HepG2 (cell line): ENCODE results near the gene ZNF146. TPM values are rescaled to one million over a fixed set of nuclear protein-coding genes. Genes with fewer than 3 reads are reported as not detected.

Experiments used
- ATM ChIP-seq: fragments of 450-650 bp; IDR thresholded peaks from 2 replicates; pipeline ENCODE4 v1.7.1; 2017; ENCODE audit warnings: mild to moderate bottlenecking, borderline replicate concordance
- CBX1 ChIP-seq: IDR thresholded peaks from one replicate; pipeline ENCODE4 v1.6.1; 2016; ENCODE audit warnings: antibody characterized with exemption, low read depth
- FOXP1 ChIP-seq, 2 experiments: fragments of 450-650 bp in 1 of 2; IDR thresholded peaks; 2 replicates each; pipeline ENCODE4 v1.6.1; 2017 to 2018; ENCODE audit warnings: antibody characterized with exemption in 1 of 2
- SOX6 ChIP-seq, 2 experiments: fragments of 450-650 bp in 1 of 2; sonication (generic) in 1 of 2; formaldehyde crosslinking in 1 of 2; IDR thresholded peaks; 2 replicates each; pipeline versions ENCODE4 v1.4.0 to v1.6.1; 2017 to 2020; ENCODE audit warnings: antibody characterized with exemption in 1 of 2, mild to moderate bottlenecking in 1 of 2, missing genetic modification reagents in 1 of 2
- ZNF33B ChIP-seq: sonication (generic); formaldehyde crosslinking; IDR thresholded peaks from 2 replicates; pipeline ENCODE4 v1.5.1; 2020; ENCODE audit warnings: mild to moderate bottlenecking, missing genetic modification reagents
- ZNF629 ChIP-seq: sonication (generic); formaldehyde crosslinking; conservative IDR thresholded peaks from 2 replicates; pipeline ENCODE4 v1.5.0; 2020; ENCODE audit warnings: missing genetic modification reagents
- polyA plus RNA-seq, 8 experiments: library from polyadenylated mRNA; depleted of rRNA in 3 of 8; stranded (reverse) in 7 of 8; unstranded in 1 of 8; fragments of >200 nt; fragmentation: Illumina TruSeq in 4 of 8; extraction: Trizol in 4 of 8; gene quantifications; 2 replicates each; pipeline versions ENCODE4 v1.2.1 to v1.2.3, GENCODE V29; 2011 to 2016; ENCODE audit warnings: low read depth in 4 of 8, missing spikeins in 1 of 8, mixed read lengths in 1 of 8; ENCODE audit not compliant: insufficient read depth in 1 of 8
- total RNA-seq, 5 experiments: library from RNA; depleted of rRNA; stranded (reverse); fragments of >200 nt; fragmentation: Illumina TruSeq; extraction: Trizol; gene quantifications; 2 replicates each; pipeline ENCODE4 v1.2.3, GENCODE V29; 2016; ENCODE audit warnings: low read depth in 1 of 5
- TF ChIP-seq, protein P1 (sequence below): sonication (generic); formaldehyde crosslinking; IDR thresholded peaks from 2 replicates; pipeline ENCODE4 v1.4.0; 2020; ENCODE audit warnings: missing genetic modification reagents
- TF ChIP-seq, protein P2 (sequence below): sonication (generic); formaldehyde crosslinking; IDR thresholded peaks from 2 replicates; pipeline ENCODE4 v1.4.0; 2020; ENCODE audit warnings: missing genetic modification reagents
- TF ChIP-seq, protein P3 (sequence below): sonication (generic); formaldehyde crosslinking; IDR thresholded peaks from 2 replicates; pipeline ENCODE4 v1.5.1; 2020; ENCODE audit warnings: missing genetic modification reagents, mild to moderate bottlenecking, borderline replicate concordance
- TF ChIP-seq, protein P4 (sequence below): sonication (generic); formaldehyde crosslinking; IDR thresholded peaks from 2 replicates; pipeline ENCODE4 v1.5.0; 2020; ENCODE audit warnings: missing genetic modification reagents
- TF ChIP-seq, protein P5 (sequence below): sonication (generic); formaldehyde crosslinking; IDR thresholded peaks from 2 replicates; pipeline ENCODE4 v1.5.1; 2020; ENCODE audit warnings: missing genetic modification reagents, mild to moderate bottlenecking, borderline replicate concordance
- TF ChIP-seq, protein P6 (sequence below): sonication (generic); formaldehyde crosslinking; IDR thresholded peaks from 2 replicates; pipeline ENCODE4 v1.4.0; 2020; ENCODE audit warnings: missing genetic modification reagents
- TF ChIP-seq, protein P7 (sequence below): IDR thresholded peaks from 2 replicates; pipeline ENCODE4 v1.6.1; 2018; ENCODE audit warnings: missing genetic modification reagents, mild to moderate bottlenecking, missing compliant biosample characterization

ZNF146 gene
- total and polyA plus RNA-seq, 2 of the 13 experiments (the other 11 are each of a cell fraction or from before 2014, with no cell fraction given) = 28.4 to 52.7 TPM

DNA sequence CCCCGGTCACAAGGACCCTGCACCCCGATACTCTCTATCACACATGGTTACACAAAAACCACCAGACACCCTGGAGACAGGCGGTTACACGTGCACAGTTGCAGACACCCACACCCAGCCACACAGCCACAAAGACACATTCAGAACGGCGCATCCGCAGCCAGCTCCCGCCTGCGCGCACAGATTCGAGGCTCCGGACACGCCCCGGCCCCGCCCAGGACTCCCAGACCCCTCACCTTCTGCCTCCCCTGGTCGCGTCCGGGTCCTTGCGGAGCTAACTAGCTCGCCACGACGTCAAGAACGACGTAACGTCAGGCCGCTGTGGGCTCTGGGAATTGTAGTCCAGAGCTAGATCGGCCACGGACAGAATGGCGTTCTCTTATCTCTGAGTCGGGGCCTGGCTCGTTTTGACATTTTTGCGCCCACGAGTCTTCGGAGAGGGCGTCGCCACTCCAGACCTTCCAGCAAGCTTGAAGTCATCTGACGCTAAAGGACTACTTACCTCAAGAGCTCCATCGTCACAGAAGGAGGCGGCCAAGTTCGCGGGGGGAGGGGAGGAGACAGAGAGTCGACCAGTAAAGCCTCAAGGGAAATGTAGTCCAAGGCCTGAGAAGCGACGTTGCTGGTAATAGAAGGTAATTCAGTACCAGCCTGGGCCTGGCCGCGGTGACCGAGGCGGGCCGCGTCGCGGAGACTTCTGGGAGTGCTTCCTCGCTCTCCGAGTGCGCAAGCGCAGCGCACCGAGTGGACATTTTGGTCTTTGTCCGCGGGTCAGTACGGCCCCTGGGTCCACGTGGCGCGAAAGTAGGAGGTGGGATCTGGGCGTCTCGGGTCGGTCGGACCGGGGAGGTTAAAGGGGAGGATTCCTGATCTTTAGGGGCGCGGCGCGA is at the start of gene ZNF146, which contains the start of gene ZNF565 (continued):
- TF ChIP-seq, protein P1, sequence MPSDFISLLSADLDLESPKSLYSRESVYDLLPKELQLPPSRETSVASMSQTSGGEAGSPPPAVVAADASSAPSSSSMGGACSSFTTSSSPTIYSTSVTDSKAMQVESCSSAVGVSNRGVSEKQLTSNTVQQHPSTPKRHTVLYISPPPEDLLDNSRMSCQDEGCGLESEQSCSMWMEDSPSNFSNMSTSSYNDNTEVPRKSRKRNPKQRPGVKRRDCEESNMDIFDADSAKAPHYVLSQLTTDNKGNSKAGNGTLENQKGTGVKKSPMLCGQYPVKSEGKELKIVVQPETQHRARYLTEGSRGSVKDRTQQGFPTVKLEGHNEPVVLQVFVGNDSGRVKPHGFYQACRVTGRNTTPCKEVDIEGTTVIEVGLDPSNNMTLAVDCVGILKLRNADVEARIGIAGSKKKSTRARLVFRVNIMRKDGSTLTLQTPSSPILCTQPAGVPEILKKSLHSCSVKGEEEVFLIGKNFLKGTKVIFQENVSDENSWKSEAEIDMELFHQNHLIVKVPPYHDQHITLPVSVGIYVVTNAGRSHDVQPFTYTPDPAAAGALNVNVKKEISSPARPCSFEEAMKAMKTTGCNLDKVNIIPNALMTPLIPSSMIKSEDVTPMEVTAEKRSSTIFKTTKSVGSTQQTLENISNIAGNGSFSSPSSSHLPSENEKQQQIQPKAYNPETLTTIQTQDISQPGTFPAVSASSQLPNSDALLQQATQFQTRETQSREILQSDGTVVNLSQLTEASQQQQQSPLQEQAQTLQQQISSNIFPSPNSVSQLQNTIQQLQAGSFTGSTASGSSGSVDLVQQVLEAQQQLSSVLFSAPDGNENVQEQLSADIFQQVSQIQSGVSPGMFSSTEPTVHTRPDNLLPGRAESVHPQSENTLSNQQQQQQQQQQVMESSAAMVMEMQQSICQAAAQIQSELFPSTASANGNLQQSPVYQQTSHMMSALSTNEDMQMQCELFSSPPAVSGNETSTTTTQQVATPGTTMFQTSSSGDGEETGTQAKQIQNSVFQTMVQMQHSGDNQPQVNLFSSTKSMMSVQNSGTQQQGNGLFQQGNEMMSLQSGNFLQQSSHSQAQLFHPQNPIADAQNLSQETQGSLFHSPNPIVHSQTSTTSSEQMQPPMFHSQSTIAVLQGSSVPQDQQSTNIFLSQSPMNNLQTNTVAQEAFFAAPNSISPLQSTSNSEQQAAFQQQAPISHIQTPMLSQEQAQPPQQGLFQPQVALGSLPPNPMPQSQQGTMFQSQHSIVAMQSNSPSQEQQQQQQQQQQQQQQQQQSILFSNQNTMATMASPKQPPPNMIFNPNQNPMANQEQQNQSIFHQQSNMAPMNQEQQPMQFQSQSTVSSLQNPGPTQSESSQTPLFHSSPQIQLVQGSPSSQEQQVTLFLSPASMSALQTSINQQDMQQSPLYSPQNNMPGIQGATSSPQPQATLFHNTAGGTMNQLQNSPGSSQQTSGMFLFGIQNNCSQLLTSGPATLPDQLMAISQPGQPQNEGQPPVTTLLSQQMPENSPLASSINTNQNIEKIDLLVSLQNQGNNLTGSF = peak; percentile 78
- TF ChIP-seq, protein P2, sequence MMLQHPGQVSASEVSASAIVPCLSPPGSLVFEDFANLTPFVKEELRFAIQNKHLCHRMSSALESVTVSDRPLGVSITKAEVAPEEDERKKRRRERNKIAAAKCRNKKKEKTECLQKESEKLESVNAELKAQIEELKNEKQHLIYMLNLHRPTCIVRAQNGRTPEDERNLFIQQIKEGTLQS (CRISPR knock-in tag) = no peak
- TF ChIP-seq, protein P3, sequence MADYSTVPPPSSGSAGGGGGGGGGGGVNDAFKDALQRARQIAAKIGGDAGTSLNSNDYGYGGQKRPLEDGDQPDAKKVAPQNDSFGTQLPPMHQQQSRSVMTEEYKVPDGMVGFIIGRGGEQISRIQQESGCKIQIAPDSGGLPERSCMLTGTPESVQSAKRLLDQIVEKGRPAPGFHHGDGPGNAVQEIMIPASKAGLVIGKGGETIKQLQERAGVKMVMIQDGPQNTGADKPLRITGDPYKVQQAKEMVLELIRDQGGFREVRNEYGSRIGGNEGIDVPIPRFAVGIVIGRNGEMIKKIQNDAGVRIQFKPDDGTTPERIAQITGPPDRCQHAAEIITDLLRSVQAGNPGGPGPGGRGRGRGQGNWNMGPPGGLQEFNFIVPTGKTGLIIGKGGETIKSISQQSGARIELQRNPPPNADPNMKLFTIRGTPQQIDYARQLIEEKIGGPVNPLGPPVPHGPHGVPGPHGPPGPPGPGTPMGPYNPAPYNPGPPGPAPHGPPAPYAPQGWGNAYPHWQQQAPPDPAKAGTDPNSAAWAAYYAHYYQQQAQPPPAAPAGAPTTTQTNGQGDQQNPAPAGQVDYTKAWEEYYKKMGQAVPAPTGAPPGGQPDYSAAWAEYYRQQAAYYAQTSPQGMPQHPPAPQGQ (CRISPR knock-in tag) = 0 out of 2 replicates have a peak, but pooled peaks have one; percentile 47
- TF ChIP-seq, protein P4, sequence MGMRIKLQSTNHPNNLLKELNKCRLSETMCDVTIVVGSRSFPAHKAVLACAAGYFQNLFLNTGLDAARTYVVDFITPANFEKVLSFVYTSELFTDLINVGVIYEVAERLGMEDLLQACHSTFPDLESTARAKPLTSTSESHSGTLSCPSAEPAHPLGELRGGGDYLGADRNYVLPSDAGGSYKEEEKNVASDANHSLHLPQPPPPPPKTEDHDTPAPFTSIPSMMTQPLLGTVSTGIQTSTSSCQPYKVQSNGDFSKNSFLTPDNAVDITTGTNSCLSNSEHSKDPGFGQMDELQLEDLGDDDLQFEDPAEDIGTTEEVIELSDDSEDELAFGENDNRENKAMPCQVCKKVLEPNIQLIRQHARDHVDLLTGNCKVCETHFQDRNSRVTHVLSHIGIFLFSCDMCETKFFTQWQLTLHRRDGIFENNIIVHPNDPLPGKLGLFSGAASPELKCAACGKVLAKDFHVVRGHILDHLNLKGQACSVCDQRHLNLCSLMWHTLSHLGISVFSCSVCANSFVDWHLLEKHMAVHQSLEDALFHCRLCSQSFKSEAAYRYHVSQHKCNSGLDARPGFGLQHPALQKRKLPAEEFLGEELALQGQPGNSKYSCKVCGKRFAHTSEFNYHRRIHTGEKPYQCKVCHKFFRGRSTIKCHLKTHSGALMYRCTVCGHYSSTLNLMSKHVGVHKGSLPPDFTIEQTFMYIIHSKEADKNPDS = 0 out of 2 replicates have a peak, but pooled peaks have one; percentile 74
- TF ChIP-seq ZNF33B (CRISPR knock-in tag) = 0 out of 2 replicates have a peak, but pooled peaks have one; percentile 4
- TF ChIP-seq, protein P5, sequence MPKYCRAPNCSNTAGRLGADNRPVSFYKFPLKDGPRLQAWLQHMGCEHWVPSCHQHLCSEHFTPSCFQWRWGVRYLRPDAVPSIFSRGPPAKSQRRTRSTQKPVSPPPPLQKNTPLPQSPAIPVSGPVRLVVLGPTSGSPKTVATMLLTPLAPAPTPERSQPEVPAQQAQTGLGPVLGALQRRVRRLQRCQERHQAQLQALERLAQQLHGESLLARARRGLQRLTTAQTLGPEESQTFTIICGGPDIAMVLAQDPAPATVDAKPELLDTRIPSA (CRISPR knock-in tag) = no peak
- no peak for TF ChIP-seq ZNF629
- no peak for TF ChIP-seq SOX6 (IDR thresholded peaks at IDR 0.05)
- TF ChIP-seq SOX6 (CRISPR knock-in tag; IDR thresholded peaks at IDR 0.05) = peak; percentile 62
- TF ChIP-seq CBX1 = no peak
- TF ChIP-seq, protein P6, sequence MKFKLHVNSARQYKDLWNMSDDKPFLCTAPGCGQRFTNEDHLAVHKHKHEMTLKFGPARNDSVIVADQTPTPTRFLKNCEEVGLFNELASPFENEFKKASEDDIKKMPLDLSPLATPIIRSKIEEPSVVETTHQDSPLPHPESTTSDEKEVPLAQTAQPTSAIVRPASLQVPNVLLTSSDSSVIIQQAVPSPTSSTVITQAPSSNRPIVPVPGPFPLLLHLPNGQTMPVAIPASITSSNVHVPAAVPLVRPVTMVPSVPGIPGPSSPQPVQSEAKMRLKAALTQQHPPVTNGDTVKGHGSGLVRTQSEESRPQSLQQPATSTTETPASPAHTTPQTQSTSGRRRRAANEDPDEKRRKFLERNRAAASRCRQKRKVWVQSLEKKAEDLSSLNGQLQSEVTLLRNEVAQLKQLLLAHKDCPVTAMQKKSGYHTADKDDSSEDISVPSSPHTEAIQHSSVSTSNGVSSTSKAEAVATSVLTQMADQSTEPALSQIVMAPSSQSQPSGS (CRISPR knock-in tag) = peak; percentile 34; the same call in 1 of the 2 replicates
- TF ChIP-seq ATM = no peak
- TF ChIP-seq FOXP1 (IDR thresholded peaks at IDR 0.05) = no peak
- no peak for TF ChIP-seq FOXP1 (CRISPR knock-in tag; IDR thresholded peaks at IDR 0.05)
- TF ChIP-seq, protein P7, sequence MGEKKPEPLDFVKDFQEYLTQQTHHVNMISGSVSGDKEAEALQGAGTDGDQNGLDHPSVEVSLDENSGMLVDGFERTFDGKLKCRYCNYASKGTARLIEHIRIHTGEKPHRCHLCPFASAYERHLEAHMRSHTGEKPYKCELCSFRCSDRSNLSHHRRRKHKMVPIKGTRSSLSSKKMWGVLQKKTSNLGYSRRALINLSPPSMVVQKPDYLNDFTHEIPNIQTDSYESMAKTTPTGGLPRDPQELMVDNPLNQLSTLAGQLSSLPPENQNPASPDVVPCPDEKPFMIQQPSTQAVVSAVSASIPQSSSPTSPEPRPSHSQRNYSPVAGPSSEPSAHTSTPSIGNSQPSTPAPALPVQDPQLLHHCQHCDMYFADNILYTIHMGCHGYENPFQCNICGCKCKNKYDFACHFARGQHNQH = 0 out of 2 replicates have a peak, but pooled peaks have one; percentile 18
